AG09309 (cell line): ENCODE measurements around the gene ABCD2.
"Not testable (repeated sequence)": the region's sequence is repeated elsewhere in the genome, so short reads cannot be mapped to it uniquely, and the experiment has no call there.

ENCODE experiments used
- DNase-seq: peaks from one replicate; pipeline ENCODE4 v3.0.0-alpha.2; 2010; ENCODE audit warnings: low read depth
- H3K4me3 ChIP-seq: 2 replicates; pipeline ENCODE4 v1.5.1; 2011; ENCODE audit warnings: mild to moderate bottlenecking, low read depth, low read length, moderate library complexity; ENCODE audit not compliant: control insufficient read depth
- CTCF ChIP-seq: IDR thresholded peaks from 2 replicates; pipeline ENCODE4 v1.5.1; 2011; ENCODE audit warnings: mild to moderate bottlenecking, low read depth, low read length, inconsistent platforms; ENCODE audit not compliant: insufficient read depth, control insufficient read depth; ENCODE audit errors: missing control alignments

Gene ABCD2

GRCh38 chr12:39574378-39574777, 45.2 kb downstream of the ABCD2 start:
- H3K4me3 ChIP-seq: no peak overlapping the region
- no peak for DNase-seq
- no peak for TF ChIP-seq CTCF

- no peak overlapping the region for H3K4me3 ChIP-seq
- TF ChIP-seq CTCF: no peak
- no peak for DNase-seq
These were observed 45.6 kb downstream of the ABCD2 start for GRCh38 chr12:39573971-39574370.

- H3K4me3 ChIP-seq: no peak overlapping the region
- no peak for DNase-seq
- TF ChIP-seq CTCF: no peak
These were observed 47.1 kb downstream of the ABCD2 start for GRCh38 chr12:39572551-39572950.

GRCh38 chr12:39571351-39571750, 48.3 kb downstream of the ABCD2 start:
- no peak overlapping the region for H3K4me3 ChIP-seq
- no peak for TF ChIP-seq CTCF
- no peak for DNase-seq

- no peak for TF ChIP-seq CTCF
- H3K4me3 ChIP-seq: no peak overlapping the region
- no peak for DNase-seq
These were observed 66.1 kb downstream of the ABCD2 start for GRCh38 chr12:39553476-39553875.

- H3K4me3 ChIP-seq, DNase-seq: not testable (repeated sequence)
These were observed 75.4 kb downstream of the ABCD2 start for GRCh38 chr12:39544211-39544610.

- DNase-seq: no peak
- no peak overlapping the region for H3K4me3 ChIP-seq
- no peak for TF ChIP-seq CTCF
These were observed 78.1 kb downstream of the ABCD2 start for GRCh38 chr12:39541471-39541870.
